ENCODE data around the gene GNAT2. TPM values are rescaled to one million over a fixed set of nuclear protein-coding genes. Genes with fewer than 3 reads are reported as not detected.

GNAT2 gene
- polyA plus RNA-seq, 3 donors: 0.20 TPM; not detected in 2

- DNase-seq: no peak
These were observed 5.9 kb downstream of the GNAT2 start for GRCh38 chr1:109613361-109614147.

DNA sequence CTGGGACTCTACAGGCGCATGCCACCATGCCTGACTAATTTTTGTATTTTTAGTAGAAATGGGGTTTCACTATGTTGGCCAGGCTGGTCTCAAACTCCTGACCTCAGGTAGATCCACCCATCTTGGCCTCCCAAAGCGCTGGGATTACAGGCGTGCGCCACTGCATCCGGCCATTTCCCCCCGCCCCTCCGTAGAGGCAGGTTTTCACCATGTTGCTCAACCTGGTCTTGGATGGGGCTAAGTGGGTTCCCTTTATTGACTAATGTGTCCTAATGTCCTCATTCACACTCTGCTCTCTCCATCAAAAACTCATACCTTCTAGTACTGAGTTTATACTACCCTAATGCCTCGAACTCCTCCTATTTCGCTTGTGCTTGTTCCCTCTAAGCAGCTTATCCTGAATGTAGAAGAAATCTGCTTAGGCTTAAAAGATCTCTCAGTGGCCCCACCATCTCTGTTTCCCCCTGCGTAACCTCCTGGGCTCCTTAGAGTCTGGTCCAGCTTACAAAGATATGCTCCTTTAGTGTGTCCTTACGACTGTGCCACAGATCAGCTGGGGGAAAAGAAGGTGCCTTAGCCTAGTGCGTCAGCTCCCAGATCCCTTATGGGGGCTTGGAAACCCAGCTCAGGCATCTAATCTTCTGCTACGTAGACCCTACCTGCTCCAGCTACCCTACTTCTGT lies 8.0 kb downstream of the GNAT2 start:
- DNase-seq: no peak

GRCh38 chr1:109610609-109611307 lies 8.7 kb downstream of the GNAT2 start:
- DNase-seq: no peak

DNA sequence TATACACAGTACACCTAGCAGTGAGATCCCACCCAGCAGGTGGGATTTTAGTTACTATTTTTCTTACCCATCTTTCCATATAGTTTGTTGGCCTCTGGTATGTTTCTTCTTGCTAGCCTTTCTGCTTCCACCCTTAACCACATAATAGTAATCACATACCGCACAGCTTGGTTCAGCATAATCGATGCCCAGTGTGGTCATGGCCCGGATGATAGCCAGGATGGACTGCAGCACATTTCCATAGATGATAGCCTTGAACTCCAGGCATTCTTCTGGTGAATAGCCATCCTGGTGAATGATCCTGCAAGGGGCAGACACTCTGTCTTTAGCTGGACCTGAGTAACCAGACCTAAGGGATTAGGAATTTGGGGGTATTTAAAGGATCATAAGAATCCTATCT lies 9.5 kb downstream of the GNAT2 start:
- DNase-seq: no peak

DNA sequence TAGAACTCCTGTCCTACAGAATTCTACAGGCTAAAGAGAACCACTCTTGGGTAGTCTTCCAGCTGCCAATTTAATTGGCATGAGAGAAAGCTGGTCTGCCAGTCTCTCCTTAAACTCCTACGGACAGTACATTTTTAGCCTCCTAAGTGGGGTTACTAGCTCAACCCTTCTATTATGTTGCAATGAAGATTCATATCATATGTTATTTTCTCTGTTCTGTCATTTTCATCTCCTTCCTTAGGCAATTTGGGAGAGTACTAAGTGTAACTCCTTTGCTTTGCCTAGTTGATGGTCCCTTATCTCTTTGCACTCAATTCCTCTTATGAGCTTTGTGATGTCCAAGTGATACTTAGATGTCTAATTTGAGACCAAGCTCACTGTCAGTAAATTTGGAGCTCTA lies 14.0 kb downstream of the GNAT2 start:
- no peak for DNase-seq

DNA sequence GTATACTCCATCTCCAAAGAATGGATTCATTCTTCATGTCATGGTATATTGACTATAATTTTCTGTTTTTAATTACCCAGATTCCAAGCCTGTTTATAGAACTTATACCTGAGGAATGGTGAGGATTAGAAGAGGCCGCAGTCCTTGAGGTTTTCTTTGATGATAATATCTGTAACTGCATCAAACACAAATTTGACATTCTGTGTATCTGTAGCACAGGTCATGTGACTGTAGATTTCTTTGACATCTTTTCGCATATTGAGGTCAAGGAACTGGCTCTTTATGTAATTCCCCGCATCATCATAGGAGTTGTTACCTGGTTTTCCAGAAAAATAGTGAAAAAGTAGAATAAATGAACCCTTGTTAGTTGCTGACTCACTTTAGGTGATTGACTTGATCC lies 16.2 kb downstream of the GNAT2 start:
- DNase-seq: no peak

- peak; percentile 37 for DNase-seq
These were observed 20.8 kb downstream of the GNAT2 start for GRCh38 chr1:109598655-109599054.

DNA sequence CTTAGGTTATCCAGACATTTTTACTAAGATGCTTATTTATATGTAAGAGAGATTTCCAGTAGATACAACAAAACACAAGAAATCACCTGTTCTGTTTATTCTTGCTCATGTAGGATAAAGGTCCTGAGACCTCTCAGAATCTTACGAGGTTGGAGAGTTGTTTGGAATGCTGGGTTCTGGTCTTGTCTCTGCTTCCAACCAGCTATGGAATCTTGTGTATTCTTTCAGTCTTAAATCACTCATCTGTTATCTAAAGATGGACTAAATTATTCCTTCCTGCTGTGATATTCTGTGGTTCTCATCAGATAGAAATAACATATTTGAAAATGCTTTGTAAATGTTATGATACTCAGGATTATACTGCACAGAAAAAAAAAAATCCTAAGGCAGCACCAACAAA lies 21.3 kb downstream of the GNAT2 start:
- no peak for DNase-seq

- DNase-seq: peak; percentile 45
These were observed 23.9 kb downstream of the GNAT2 start for GRCh38 chr1:109595531-109595930.

- no peak for DNase-seq
These were observed 26.5 kb downstream of the GNAT2 start for GRCh38 chr1:109592916-109593315.

DNA sequence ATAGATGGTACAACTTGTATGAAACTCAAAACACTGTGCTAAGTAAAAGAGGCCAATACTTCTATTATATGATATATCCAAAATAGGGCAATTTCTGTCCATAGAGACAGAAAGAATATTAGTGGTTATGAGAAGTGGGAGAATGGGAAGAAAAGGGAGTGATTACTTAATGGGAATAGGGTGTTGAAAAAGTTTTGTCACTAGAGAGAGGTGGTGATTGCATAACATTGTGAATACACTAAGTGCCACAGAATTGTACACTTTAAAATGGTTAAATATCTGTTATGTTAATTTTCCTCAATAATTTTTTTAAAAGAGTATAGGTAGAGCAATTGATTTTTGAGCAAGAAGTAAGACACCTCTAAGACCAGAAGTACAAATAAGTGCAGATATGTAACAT lies 29.7 kb downstream of the GNAT2 start:
- DNase-seq: no peak

- no peak for DNase-seq
These were observed 30.2 kb downstream of the GNAT2 start for GRCh38 chr1:109589177-109589576.

DNA sequence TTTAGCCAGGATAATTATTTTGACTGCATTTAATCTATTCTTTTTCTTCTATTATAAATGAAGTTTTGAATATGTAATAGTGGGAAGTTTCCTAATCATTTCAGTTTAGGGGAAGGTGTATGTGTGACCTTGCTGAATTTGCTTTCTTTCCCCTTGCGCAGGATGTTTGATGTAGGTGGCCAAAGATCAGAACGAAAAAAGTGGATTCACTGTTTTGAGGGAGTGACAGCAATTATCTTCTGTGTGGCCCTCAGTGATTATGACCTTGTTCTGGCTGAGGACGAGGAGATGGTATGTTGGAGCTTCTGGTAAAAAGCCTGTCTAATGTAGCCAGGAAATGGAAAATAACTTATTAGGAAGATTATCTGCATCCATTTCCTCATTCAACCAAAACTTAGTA lies 33.4 kb downstream of the GNAT2 start:
- DNase-seq: no peak

- no peak for DNase-seq
These were observed 34.6 kb downstream of the GNAT2 start for GRCh38 chr1:109584766-109585165.

DNA sequence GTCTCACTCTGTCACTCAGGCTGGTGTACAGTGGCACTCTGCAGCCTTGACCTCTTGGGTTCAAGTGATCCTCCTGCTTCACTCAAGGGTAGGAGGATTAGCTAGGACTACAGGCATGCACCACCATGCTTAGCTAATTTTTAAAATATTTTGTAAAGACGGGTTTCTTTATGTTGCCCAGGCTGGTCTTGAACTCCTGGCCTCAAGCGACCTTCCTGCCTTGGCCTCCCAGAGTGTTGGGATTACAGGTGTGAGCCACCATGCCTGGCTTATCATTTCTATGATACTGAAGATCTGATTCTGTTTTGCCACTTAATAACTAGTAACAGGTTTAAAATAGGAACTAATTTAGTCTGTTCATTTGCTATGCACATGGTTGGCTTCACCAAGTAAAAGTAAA lies 37.4 kb downstream of the GNAT2 start:
- DNase-seq: no peak

DNA sequence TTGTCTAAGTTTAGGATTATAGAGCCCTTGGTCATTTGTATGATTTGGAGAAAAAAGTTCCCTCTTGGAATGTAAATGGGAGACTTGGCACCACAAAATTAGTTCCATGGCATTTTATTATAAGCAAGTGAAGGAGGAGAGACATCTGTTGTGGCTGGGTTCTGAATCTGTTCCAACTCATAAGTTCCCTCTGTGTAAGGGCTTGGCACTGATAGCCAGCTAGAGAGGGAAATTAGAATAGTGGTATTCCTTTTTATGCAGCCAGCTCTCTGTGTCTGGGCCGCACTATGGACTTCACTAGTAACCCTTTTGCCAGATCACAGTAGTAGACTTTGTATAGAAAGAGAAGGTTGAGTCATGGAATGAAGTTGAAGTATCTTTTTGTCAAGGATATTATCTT lies 39.9 kb downstream of the GNAT2 start:
- DNase-seq: no peak

DNA sequence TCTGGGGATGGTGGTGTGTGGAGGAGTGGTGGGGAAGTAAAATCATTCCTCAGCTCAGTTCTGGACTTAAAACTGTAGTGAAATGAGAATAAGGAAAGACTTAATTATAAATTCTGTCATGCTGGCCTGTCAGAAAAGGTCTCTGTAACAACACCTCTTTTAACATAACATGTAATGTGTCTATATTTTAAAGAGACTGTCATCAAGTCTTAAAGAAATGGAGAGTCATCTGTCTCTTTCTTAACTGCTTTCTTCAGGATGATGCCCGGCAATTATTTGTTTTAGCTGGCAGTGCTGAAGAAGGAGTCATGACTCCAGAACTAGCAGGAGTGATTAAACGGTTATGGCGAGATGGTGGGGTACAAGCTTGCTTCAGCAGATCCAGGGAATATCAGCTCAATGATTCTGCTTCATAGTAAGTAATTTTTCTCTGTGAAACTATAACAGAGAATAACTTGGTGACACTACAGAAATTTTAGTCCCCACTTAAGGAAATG lies 40.4 kb downstream of the GNAT2 start:
- DNase-seq: no peak

DNA sequence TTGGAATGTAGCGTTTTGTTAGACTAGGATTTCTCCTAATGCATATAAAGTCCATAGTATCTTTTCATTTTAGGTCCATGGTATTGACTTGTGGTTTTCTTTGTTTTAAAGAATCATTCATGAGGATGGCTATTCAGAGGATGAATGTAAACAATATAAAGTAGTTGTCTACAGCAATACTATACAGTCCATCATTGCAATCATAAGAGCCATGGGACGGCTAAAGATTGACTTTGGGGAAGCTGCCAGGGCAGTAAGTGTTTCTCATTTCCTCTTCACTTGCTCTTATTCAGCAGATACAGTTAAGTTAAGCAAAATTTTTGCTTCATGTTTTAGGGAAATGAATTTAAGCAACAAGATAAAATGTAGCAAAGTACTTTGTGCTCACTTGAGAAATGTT lies 45.6 kb downstream of the GNAT2 start:
- DNase-seq: no peak

- DNase-seq: no peak
These were observed 49.0 kb downstream of the GNAT2 start for GRCh38 chr1:109570414-109570813.

- no peak for DNase-seq
These were observed 50.1 kb downstream of the GNAT2 start for GRCh38 chr1:109569323-109569722.

- no peak for DNase-seq
These were observed 51.3 kb downstream of the GNAT2 start for GRCh38 chr1:109567877-109568672.

- DNase-seq: no peak
These were observed 52.4 kb downstream of the GNAT2 start for GRCh38 chr1:109566982-109567381.
